H1 (cell line): Measurements from ENCODE around the gene STBD1. TPM values are rescaled to one million over a fixed set of nuclear protein-coding genes. Genes with fewer than 3 reads are reported as not detected.

Source experiments
- CTCF ChIA-PET: fragments of 300-600 bp; sonication (Branson Sonifier 250); formaldehyde crosslinking; loops from one replicate; lab custom pipeline; 2021; ENCODE audit not compliant: partially characterized antibody; lab: Charles Lee
- POLR2A ChIA-PET: fragments of 300-600 bp; sonication (Branson Sonifier 250); formaldehyde crosslinking; loops from one replicate; lab custom pipeline; 2021; ENCODE audit warnings: inconsistent platforms; ENCODE audit not compliant: partially characterized antibody; lab: Charles Lee
- DNase-seq, 2 experiments: peaks; one replicate each; pipeline versions ENCODE4 v3.0.0 to v3.0.0-alpha.2; 2010 to 2022; ENCODE audit warnings: low spot score in 2 of 2, low read depth in 1 of 2, mixed read lengths in 1 of 2
- FAIRE-seq: peaks from 2 replicates; lab custom pipeline; 2011; peaks lifted over from hg19 to GRCh38; lab: Jason Lieb, UNC
- H2AFZ ChIP-seq: 2 replicates; pipeline ENCODE4 v1.8.1; 2012; ENCODE audit warnings: low read length, inconsistent platforms
- H2AK5ac ChIP-seq: 2 replicates; pipeline ENCODE4 v1.6.1; 2013; ENCODE audit warnings: low read depth, low read length
- H2BK120ac ChIP-seq: replicated peaks from 2 replicates; pipeline ENCODE3; 2013; ENCODE audit warnings: low read depth, low read length, inconsistent platforms
- H2BK12ac ChIP-seq: 2 replicates; pipeline ENCODE4 v1.6.1; 2013; ENCODE audit warnings: low read depth, low read length
- H2BK15ac ChIP-seq: 2 replicates; pipeline ENCODE4 v1.6.1; 2013; ENCODE audit warnings: low read length
- H2BK20ac ChIP-seq: 2 replicates; pipeline ENCODE4 v1.6.1; 2013; ENCODE audit warnings: low read length
- H2BK5ac ChIP-seq: 2 replicates; pipeline ENCODE4 v1.6.1; 2013; ENCODE audit warnings: low read depth, low read length
- H3K14ac ChIP-seq: 2 replicates; pipeline ENCODE4 v1.6.1; 2013; ENCODE audit warnings: inconsistent platforms; ENCODE audit not compliant: insufficient read length
- H3K18ac ChIP-seq: 2 replicates; pipeline ENCODE4 v1.6.1; 2013; ENCODE audit warnings: low read length; ENCODE audit errors: extremely low read depth
- H3K23ac ChIP-seq: 2 replicates; pipeline ENCODE4 v1.6.1; 2013; ENCODE audit warnings: inconsistent platforms; ENCODE audit not compliant: insufficient read length
- H3K23me2 ChIP-seq: 2 replicates; pipeline ENCODE4 v1.6.1; 2013; ENCODE audit warnings: low read depth, low read length
- H3K27ac ChIP-seq: 2 replicates; pipeline ENCODE4 v1.6.1; 2011; ENCODE audit warnings: low read depth, low read length, inconsistent platforms
- H3K27me3 ChIP-seq, 4 experiments: replicated peaks in 1 of 4; 1 replicate in 1 of 4; 2 replicates in 3 of 4; pipeline versions ENCODE4 v1.6.1 to v1.8.1; 2011 to 2013; ENCODE audit warnings: low read length in 3 of 4, mild to moderate bottlenecking in 3 of 4, inconsistent platforms in 2 of 4, mixed read lengths in 2 of 4, moderate library complexity in 1 of 4; ENCODE audit not compliant: control insufficient read depth in 3 of 4, insufficient read depth in 3 of 4; ENCODE audit errors: extremely low read depth in 1 of 4
- H3K36me3 ChIP-seq, 4 experiments: 2 replicates each; pipeline versions ENCODE4 v1.6.1 to v1.8.1; 2011 to 2013; ENCODE audit warnings: mild to moderate bottlenecking in 4 of 4, low read length in 3 of 4, moderate library complexity in 2 of 4, control low read depth in 1 of 4, inconsistent platforms in 1 of 4; ENCODE audit not compliant: insufficient read depth in 4 of 4, control insufficient read depth in 2 of 4
- H3K4ac ChIP-seq: replicated peaks from 2 replicates; pipeline ENCODE3; 2013; ENCODE audit warnings: low read length, low read depth, mixed read lengths, inconsistent platforms; ENCODE audit not compliant: insufficient read length
- H3K4me1 ChIP-seq, 4 experiments: replicated peaks in 1 of 4; 1 replicate in 1 of 4; 2 replicates in 3 of 4; pipeline versions ENCODE4 v1.6.1 to v1.8.1; 2011 to 2013; ENCODE audit warnings: low read length in 3 of 4, inconsistent platforms in 2 of 4, mixed read lengths in 1 of 4; ENCODE audit not compliant: insufficient read depth in 4 of 4, control insufficient read depth in 3 of 4
- H3K4me2 ChIP-seq, 2 experiments: 2 replicates each; pipeline versions ENCODE4 v1.6.1 to v1.8.1; 2011 to 2013; ENCODE audit warnings: low read depth in 2 of 2, low read length in 2 of 2, control low read depth in 1 of 2, inconsistent platforms in 1 of 2, mild to moderate bottlenecking in 1 of 2; ENCODE audit not compliant: insufficient read depth in 1 of 2
- H3K4me3 ChIP-seq, 4 experiments: fragments of 200-600, 300-600 bp in 1 of 4; sonication (generic), shearing (Covaris generic), sonication (Bioruptor Twin) in 1 of 4; 2 replicates each; pipeline versions ENCODE4 v1.5.1 to v1.8.1; 2011 to 2016; ENCODE audit warnings: low read length in 4 of 4, low read depth in 3 of 4, control low read depth in 2 of 4, inconsistent platforms in 2 of 4, mild to moderate bottlenecking in 2 of 4, mixed read lengths in 1 of 4, moderate library complexity in 1 of 4; ENCODE audit not compliant: insufficient read depth in 2 of 4; ENCODE audit errors: extremely low read depth in 1 of 4
- H3K56ac ChIP-seq: replicated peaks from 2 replicates; pipeline ENCODE3; 2013; ENCODE audit warnings: low read depth, mild to moderate bottlenecking, mixed read lengths, low read length, inconsistent platforms; ENCODE audit not compliant: insufficient read length
- H3K79me1 ChIP-seq: 2 replicates; pipeline ENCODE4 v1.6.1; 2013; ENCODE audit warnings: low read depth, low read length, control low read depth
- H3K79me2 ChIP-seq, 2 experiments: 2 replicates each; pipeline versions ENCODE4 v1.6.1 to v1.8.1; 2012 to 2013; ENCODE audit warnings: low read length in 2 of 2, mild to moderate bottlenecking in 2 of 2, inconsistent platforms in 1 of 2; ENCODE audit not compliant: insufficient read depth in 2 of 2, control insufficient read depth in 1 of 2
- H3K9ac ChIP-seq, 4 experiments: replicated peaks in 1 of 4; 1 replicate in 1 of 4; 2 replicates in 3 of 4; pipeline versions ENCODE4 v1.6.1 to v1.8.1; 2011 to 2013; ENCODE audit warnings: low read depth in 3 of 4, low read length in 3 of 4, control low read depth in 2 of 4, mild to moderate bottlenecking in 2 of 4, moderate library complexity in 2 of 4, inconsistent platforms in 1 of 4; ENCODE audit errors: extremely low read depth in 1 of 4
- H3K9me3 ChIP-seq, 2 experiments: 2 replicates each; pipeline versions ENCODE4 v1.6.1 to v1.8.1; 2012 to 2013; ENCODE audit warnings: mild to moderate bottlenecking in 2 of 2, moderate library complexity in 2 of 2, control low read depth in 1 of 2, inconsistent platforms in 1 of 2, low read depth in 1 of 2, low read length in 1 of 2, mixed read lengths in 1 of 2; ENCODE audit not compliant: insufficient read depth in 2 of 2
- H4K20me1 ChIP-seq, 2 experiments: replicated peaks in 1 of 2; 2 replicates each; pipeline versions ENCODE3 to v1.8.1; 2011 to 2013; ENCODE audit warnings: inconsistent platforms in 2 of 2, low read length in 2 of 2, mild to moderate bottlenecking in 1 of 2; ENCODE audit not compliant: insufficient read depth in 2 of 2, control insufficient read depth in 1 of 2
- H4K5ac ChIP-seq: 2 replicates; pipeline ENCODE4 v1.6.1; 2013; ENCODE audit warnings: low read length, low read depth, mixed read lengths, inconsistent platforms; ENCODE audit not compliant: insufficient read length
- H4K8ac ChIP-seq: 2 replicates; pipeline ENCODE4 v1.8.0; 2013; ENCODE audit warnings: mild to moderate bottlenecking, moderate library complexity, low read length, inconsistent platforms; ENCODE audit not compliant: insufficient read depth; ENCODE audit errors: extremely low read depth
- H4K91ac ChIP-seq: replicated peaks from 2 replicates; pipeline ENCODE3; 2013; ENCODE audit warnings: low read length, mixed read lengths, inconsistent platforms; ENCODE audit not compliant: insufficient read length
- CBX5 ChIP-seq: fragments of 300-800, 300-1000 bp; sonication (generic); IDR thresholded peaks from 2 replicates; pipeline ENCODE4 v1.7.1; 2016; ENCODE audit warnings: antibody characterized with exemption, low read length, low read depth
- CHD2 ChIP-seq: IDR thresholded peaks from 2 replicates; pipeline ENCODE4 v1.6.1; 2012; ENCODE audit warnings: low read length, improper control_type of control experiment
- E2F6 ChIP-seq: IDR thresholded peaks from 2 replicates; pipeline ENCODE4 v1.6.1; 2012; ENCODE audit warnings: inconsistent platforms
- FOSL1 ChIP-seq: IDR thresholded peaks from 2 replicates; pipeline ENCODE4 v1.6.1; 2011; ENCODE audit warnings: mild to moderate bottlenecking, low read depth, low read length, moderate library complexity; ENCODE audit not compliant: insufficient read depth
- HDAC6 ChIP-seq: IDR thresholded peaks from one replicate; pipeline ENCODE4 v1.7.1; 2012; ENCODE audit warnings: low read depth, mild to moderate bottlenecking, inconsistent platforms, low read length, moderate library complexity
- KDM1A ChIP-seq: fragments of 200-600, 300-600 bp; sonication (generic); IDR thresholded peaks from 2 replicates; pipeline ENCODE4 v1.7.1; 2016; ENCODE audit warnings: mild to moderate bottlenecking, low read length, borderline replicate concordance
- RNF2 ChIP-seq: fragments of 200-900, 300-1000 bp; sonication (generic); IDR thresholded peaks from 2 replicates; pipeline ENCODE4 v1.7.1; 2016; ENCODE audit warnings: borderline replicate concordance, low read depth, mild to moderate bottlenecking, antibody characterized with exemption, low read length; ENCODE audit not compliant: poor library complexity, severe bottlenecking; ENCODE audit errors: missing control alignments
- SP4 ChIP-seq: IDR thresholded peaks from 2 replicates; pipeline ENCODE4 v1.6.1; 2012; ENCODE audit warnings: low read length, inconsistent platforms
- WGBS, 2 experiments: shearing (Covaris generic) in 1 of 2; methylation state at CpG; one replicate each; pipeline versions ENCODE4 v1.1.6 to v1.1.7; 2013 to 2015; ENCODE audit warnings: low lambda C conversion rate in 2 of 2, mixed read lengths in 2 of 2, inconsistent platforms in 1 of 2, low coverage in 1 of 2, missing lambda C conversion rate in 1 of 2; ENCODE audit not compliant: insufficient replicate concordance in 2 of 2, insufficient coverage in 1 of 2, insufficient read length in 1 of 2; ENCODE audit errors: extremely low coverage in 1 of 2, missing lambda C conversion rate in 1 of 2; 5-methylcytosine and 5-hydroxymethylcytosine counted together
- polyA plus RNA-seq, 7 experiments: library from polyadenylated mRNA; depleted of rRNA in 3 of 7; stranded (reverse) in 5 of 7; unstranded in 2 of 7; fragments of >200 nt in 5 of 7; fragments of 200-250 nt in 2 of 7; gene quantifications; 1 replicate in 5 of 7; 2 replicates in 1 of 7; 4 replicates in 1 of 7; pipeline versions ENCODE4 v1.2.1 to v1.2.3, GENCODE V29; 2011 to 2013; ENCODE audit warnings: missing spikeins in 2 of 7, mixed read lengths in 2 of 7
- total RNA-seq: library from RNA; stranded (reverse); fragmentation: NEBNext Ultra II Directional; extraction: Animal tissue kit (Norgen Biotek cat#: 25700); gene quantifications from 2 replicates; pipeline ENCODE4 v1.2.1, GENCODE V29; 2021

The STBD1 gene
- total and polyA plus RNA-seq, 2 of the 8 experiments (the other 6 are each of a cell fraction or from before 2014, with no cell fraction given): 0.45 to 1.7 TPM

DNA sequence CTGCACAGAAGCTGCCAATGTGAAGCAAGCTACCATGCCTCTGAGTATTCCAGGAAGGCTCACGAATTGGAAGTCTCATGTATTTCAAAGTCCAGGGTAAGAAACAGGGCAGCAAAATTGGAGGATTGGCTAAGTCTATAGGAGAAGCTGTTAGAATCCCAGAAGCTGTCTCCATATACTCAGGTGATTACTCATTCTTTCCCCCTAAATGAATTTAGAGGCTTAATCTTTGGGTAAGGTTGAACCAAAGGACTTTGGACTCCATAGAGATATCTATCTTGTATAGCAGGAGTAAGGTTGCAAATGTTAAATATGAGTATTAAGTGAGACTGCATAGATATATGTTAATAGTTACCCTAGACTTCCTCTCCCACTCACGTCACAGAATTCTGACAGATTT lies 36.3 kb downstream of the STBD1 start:
- no peak overlapping the region for H3K4ac ChIP-seq
- no peak overlapping the region for H2BK15ac ChIP-seq
- no peak overlapping the region for H3K4me3 ChIP-seq
- H4K5ac ChIP-seq: no peak overlapping the region
- no peak overlapping the region for H3K9ac ChIP-seq
- no peak overlapping the region for H2BK5ac ChIP-seq
- no peaks in the 10 kb centered on the region for H3K4me1 ChIP-seq
- H3K27me3 ChIP-seq: no peaks in the 10 kb centered on the region
- H2BK120ac ChIP-seq: no peak overlapping the region
- H3K56ac ChIP-seq: no peak overlapping the region
- H3K36me3 ChIP-seq: no peaks in the 10 kb centered on the region
- no peak overlapping the region for H3K27ac ChIP-seq
- H2AK5ac ChIP-seq: no peak overlapping the region
- no peak overlapping the region for H3K14ac ChIP-seq
- H2AFZ ChIP-seq: no peak overlapping the region
- no peak overlapping the region for H2BK20ac ChIP-seq
- H4K8ac ChIP-seq: no peak overlapping the region
- ChIA-PET POLR2A (no interaction called here), CTCF (interaction anchor here (0.9 to 1.2 kb wide), 3 partner anchors 9 to 53 kb away, joined by 3 to 4 read pairs (median 3); no protein-coding TSS in a partner anchor)
- H4K91ac ChIP-seq: no peak overlapping the region
- no peaks in the 10 kb centered on the region for H3K9me3 ChIP-seq
- no peaks in the 10 kb centered on the region for H4K20me1 ChIP-seq
- no peaks in the 10 kb centered on the region for H3K23me2 ChIP-seq
- 75% methylated on average over 2 of the region's 2 CpGs; no CpG with 5 or more reads in 1 of the 2 experiments for WGBS, 2 experiments
- H3K79me2 ChIP-seq: no peaks in the 10 kb centered on the region
- no peak overlapping the region for H3K4me2 ChIP-seq
- no peaks in the 10 kb centered on the region for H3K79me1 ChIP-seq
- TF ChIP-seq HDAC6 (no peak), KDM1A (no peak), RNF2 (no peak), CHD2 (no peak), E2F6 (no peak), CBX5 (no peak), SP4 (no peak), FOSL1 (no peak)
- H2BK12ac ChIP-seq: no peak overlapping the region
- FAIRE-seq: no peak
- DNase-seq: no peak
- no peak overlapping the region for H3K23ac ChIP-seq
- H3K18ac ChIP-seq: no peak overlapping the region
